PC-9 (cell line): ENCODE results near the gene CCDC3. TPM values are rescaled to one million over a fixed set of nuclear protein-coding genes. Genes with fewer than 3 reads are reported as not detected.

Source experiments
- BruUV-seq: library from RNA; stranded (reverse); fragments of 400-500 nt; replicated peaks from 2 replicates; lab custom pipeline; 2021; lab: Mats Ljungman, UMichigan
- CTCF ChIA-PET: fragments of 300-600 bp; sonication (Branson Sonifier 250); formaldehyde crosslinking; loops from one replicate; lab custom pipeline; 2022; ENCODE audit warnings: antibody characterized with exemption; lab: Charles Lee
- POLR2A ChIA-PET: fragments of 300-600 bp; sonication (Branson Sonifier 250); formaldehyde crosslinking; loops from one replicate; lab custom pipeline; 2022; ENCODE audit warnings: antibody characterized with exemption; ENCODE audit not compliant: unreplicated experiment; lab: Charles Lee
- DNase-seq, 2 experiments: peaks; one replicate each; pipeline versions ENCODE4 v3.0.0 to v3.0.0-alpha.2; 2015 to 2022; ENCODE audit warnings: mixed read lengths in 1 of 2
- H2AFZ ChIP-seq: fragments of 200-600 bp; sonication (generic); 2 replicates; pipeline ENCODE4 v1.8.1; 2017; ENCODE audit warnings: antibody characterized with exemption
- H3F3A ChIP-seq: fragments of 200-600 bp; sonication (generic); 2 replicates; pipeline ENCODE4 v1.8.1; 2017; ENCODE audit warnings: antibody characterized with exemption, mild to moderate bottlenecking, low read depth; ENCODE audit not compliant: insufficient read depth
- H3K27ac ChIP-seq: fragments of 200-600 bp; sonication (generic); 2 replicates; pipeline ENCODE4 v1.6.1; 2016; ENCODE audit warnings: mixed run types
- H3K27me3 ChIP-seq: fragments of 200-600 bp; sonication (generic); 2 replicates; pipeline ENCODE4 v1.6.1; 2016; ENCODE audit warnings: low read depth, mixed run types; ENCODE audit not compliant: insufficient read depth
- H3K36me3 ChIP-seq: fragments of 200-600 bp; sonication (generic); 2 replicates; pipeline ENCODE4 v1.6.1; 2016; ENCODE audit warnings: low read depth, mixed run types
- H3K4me1 ChIP-seq: fragments of 200-600 bp; sonication (generic); replicated peaks from 2 replicates; pipeline ENCODE4 v1.6.1; 2016; ENCODE audit warnings: mixed run types; ENCODE audit not compliant: insufficient read depth
- H3K4me2 ChIP-seq: fragments of 200-600 bp; sonication (generic); 2 replicates; pipeline ENCODE4 v1.6.1; 2017; ENCODE audit warnings: mixed run types
- H3K4me3 ChIP-seq: fragments of 200-600 bp; sonication (generic); 2 replicates; pipeline ENCODE4 v1.6.1; 2016; ENCODE audit warnings: mixed run types
- H3K79me2 ChIP-seq: fragments of 200-600 bp; sonication (generic); 2 replicates; pipeline ENCODE4 v1.6.1; 2017; ENCODE audit warnings: low read depth, mixed run types
- H3K9me2 ChIP-seq: fragments of 200-600 bp; sonication (generic); 2 replicates; pipeline ENCODE4 v1.8.1; 2017; ENCODE audit warnings: mild to moderate bottlenecking; ENCODE audit not compliant: insufficient read depth
- H3K9me3 ChIP-seq: fragments of 200-600 bp; sonication (generic); 2 replicates; pipeline ENCODE4 v1.8.1; 2016; ENCODE audit warnings: low read depth; ENCODE audit not compliant: insufficient read depth
- H4K20me1 ChIP-seq: fragments of 200-600 bp; sonication (generic); 2 replicates; pipeline ENCODE4 v1.8.1; 2017; ENCODE audit not compliant: insufficient read depth
- EZH2 ChIP-seq: fragments of 200-600 bp; sonication (generic); IDR thresholded peaks from 2 replicates; pipeline ENCODE4 v1.8.0; 2017; ENCODE audit warnings: antibody characterized with exemption, low read depth
- intact Hi-C: fragments of 100-400 bp; cut with micrococcal nuclease; formaldehyde crosslinking; loops from one replicate; pipeline ENCODE4 v1.10.0; 2022; ENCODE audit not compliant: unreplicated experiment
- total RNA-seq: library from RNA; stranded (reverse); gene quantifications from 2 replicates; pipeline ENCODE4 v1.2.3, GENCODE V29; 2021
- TF ChIP-seq, protein P1 (sequence below): fragments of 200-600 bp; sonication (generic); conservative IDR thresholded peaks from 2 replicates; pipeline ENCODE4 v1.6.1; 2017; ENCODE audit warnings: mixed run types, antibody characterized with exemption, mild to moderate bottlenecking, moderate library complexity

The CCDC3 gene
- total RNA-seq, 1 experiment from 2014 or later: not detected

DNA sequence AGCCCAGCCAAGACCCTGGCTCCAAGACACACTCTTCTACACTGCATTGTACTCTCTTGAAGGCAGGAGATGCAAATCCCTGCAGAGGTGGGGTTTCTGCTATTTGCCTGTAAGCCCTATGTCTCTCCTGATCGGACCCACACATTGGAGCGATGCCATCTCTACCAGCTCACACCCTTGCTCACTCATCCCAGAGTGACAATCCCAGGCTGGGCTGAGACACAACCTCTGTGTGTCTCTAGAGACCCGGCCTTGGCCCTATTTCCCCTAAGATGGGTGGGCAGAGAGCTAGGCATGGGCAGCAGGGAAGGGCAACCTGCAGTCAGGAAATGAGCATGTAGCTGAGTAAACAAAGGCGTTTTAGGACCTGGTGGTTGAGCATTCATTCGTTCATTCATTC is 25.6 kb downstream of the CCDC3 start:
- no peaks in the 10 kb centered on the region for H3K79me2 ChIP-seq
- intact Hi-C loops: no loop called here
- no peak overlapping the region for H3K4me2 ChIP-seq
- no TSS peak for BruUV-seq
- TF ChIP-seq EZH2: no peak
- TF ChIP-seq, protein P1, sequence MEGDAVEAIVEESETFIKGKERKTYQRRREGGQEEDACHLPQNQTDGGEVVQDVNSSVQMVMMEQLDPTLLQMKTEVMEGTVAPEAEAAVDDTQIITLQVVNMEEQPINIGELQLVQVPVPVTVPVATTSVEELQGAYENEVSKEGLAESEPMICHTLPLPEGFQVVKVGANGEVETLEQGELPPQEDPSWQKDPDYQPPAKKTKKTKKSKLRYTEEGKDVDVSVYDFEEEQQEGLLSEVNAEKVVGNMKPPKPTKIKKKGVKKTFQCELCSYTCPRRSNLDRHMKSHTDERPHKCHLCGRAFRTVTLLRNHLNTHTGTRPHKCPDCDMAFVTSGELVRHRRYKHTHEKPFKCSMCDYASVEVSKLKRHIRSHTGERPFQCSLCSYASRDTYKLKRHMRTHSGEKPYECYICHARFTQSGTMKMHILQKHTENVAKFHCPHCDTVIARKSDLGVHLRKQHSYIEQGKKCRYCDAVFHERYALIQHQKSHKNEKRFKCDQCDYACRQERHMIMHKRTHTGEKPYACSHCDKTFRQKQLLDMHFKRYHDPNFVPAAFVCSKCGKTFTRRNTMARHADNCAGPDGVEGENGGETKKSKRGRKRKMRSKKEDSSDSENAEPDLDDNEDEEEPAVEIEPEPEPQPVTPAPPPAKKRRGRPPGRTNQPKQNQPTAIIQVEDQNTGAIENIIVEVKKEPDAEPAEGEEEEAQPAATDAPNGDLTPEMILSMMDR: no peak
- H3K4me3 ChIP-seq: no peak overlapping the region
- no peaks in the 10 kb centered on the region for H4K20me1 ChIP-seq
- H3K4me1 ChIP-seq: no peaks in the 10 kb centered on the region
- no peaks in the 10 kb centered on the region for H3F3A ChIP-seq
- ChIA-PET CTCF (no interaction called here), POLR2A (no interaction called here)
- peaks cover 18% of the 10 kb centered on the region for H3K27me3 ChIP-seq
- H3K27ac ChIP-seq: no peak overlapping the region
- H2AFZ ChIP-seq: no peak overlapping the region
- H3K9me3 ChIP-seq: no peaks in the 10 kb centered on the region
- H3K9me2 ChIP-seq: no peaks in the 10 kb centered on the region
- H3K36me3 ChIP-seq: no peaks in the 10 kb centered on the region
- no peak for DNase-seq

DNA sequence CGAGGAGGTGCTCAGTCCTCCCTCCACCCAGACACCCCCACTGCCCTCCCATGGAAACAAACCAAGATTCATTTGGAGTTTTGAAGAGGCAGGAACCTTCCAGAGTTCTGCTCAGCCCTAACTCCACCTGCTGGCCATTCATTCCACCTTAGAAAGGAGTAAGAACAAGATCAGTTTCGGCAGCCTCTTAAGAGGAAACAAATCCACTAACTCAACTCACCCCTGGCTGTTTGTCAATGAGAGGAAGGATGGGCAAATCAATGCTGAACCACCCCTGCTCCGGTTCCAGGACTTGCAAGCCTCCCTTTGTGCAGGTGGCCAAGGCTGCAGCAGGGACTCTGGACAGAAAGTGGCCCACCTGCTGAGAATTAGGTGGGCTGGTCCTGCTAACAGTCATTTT is 26.2 kb downstream of the CCDC3 start:
- no peaks in the 10 kb centered on the region for H3K9me3 ChIP-seq
- intact Hi-C loops: no loop called here
- H3K27me3 ChIP-seq: peaks cover 18% of the 10 kb centered on the region
- H3K27ac ChIP-seq: no peak overlapping the region
- no peaks in the 10 kb centered on the region for H3F3A ChIP-seq
- H3K4me2 ChIP-seq: no peak overlapping the region
- no peak for DNase-seq
- no peaks in the 10 kb centered on the region for H3K79me2 ChIP-seq
- H2AFZ ChIP-seq: no peak overlapping the region
- no peaks in the 10 kb centered on the region for H3K4me1 ChIP-seq
- POLR2A ChIA-PET: no interaction called here
- BruUV-seq: no TSS peak
- no peaks in the 10 kb centered on the region for H4K20me1 ChIP-seq
- H3K36me3 ChIP-seq: no peaks in the 10 kb centered on the region
- TF ChIP-seq, protein P1: peak; percentile 45; the same call in 1 of the 2 replicates
- no peak for TF ChIP-seq EZH2
- no peaks in the 10 kb centered on the region for H3K9me2 ChIP-seq
- H3K4me3 ChIP-seq: no peak overlapping the region
- CTCF ChIA-PET: no interaction called here

DNA sequence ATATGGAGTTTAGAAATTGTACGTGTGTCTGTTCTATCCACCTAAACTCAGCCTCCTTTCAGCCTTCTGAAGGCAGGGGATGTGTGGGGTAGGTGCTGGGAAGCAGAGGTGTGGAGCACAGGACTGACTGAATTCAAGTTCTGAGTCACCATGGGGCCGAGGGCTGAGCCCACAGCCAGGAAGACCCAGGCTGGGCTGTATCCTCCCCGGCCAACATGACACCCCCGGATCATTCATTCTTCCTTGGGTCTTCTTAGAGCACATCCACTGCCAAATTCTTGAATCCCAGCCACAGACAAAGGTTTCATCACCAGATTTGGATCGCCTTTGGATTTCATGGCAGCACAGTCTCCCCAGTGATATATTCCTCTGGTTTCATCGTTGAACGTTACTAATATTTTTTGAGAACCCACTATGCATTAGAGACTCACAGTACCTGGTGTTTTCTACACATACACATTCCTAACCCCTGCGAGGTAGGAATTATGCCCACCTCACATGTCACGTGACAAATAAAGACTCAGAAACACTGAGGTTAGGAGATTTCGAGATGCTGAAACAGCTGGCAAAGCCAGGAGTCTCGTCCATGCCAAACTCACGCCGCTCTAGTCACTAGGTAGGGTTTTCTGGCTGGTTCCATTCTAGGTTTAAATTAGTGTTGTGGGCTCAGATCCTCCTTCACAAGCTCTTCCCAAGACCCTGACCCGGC is 26.9 kb downstream of the CCDC3 start:
- no peak overlapping the region for H2AFZ ChIP-seq
- no TSS peak for BruUV-seq
- ChIA-PET POLR2A (no interaction called here), CTCF (no interaction called here)
- no peak overlapping the region for H3K27ac ChIP-seq
- no peaks in the 10 kb centered on the region for H3K9me3 ChIP-seq
- no peak overlapping the region for H3K4me3 ChIP-seq
- no peaks in the 10 kb centered on the region for H3K79me2 ChIP-seq
- intact Hi-C loops: no loop called here
- no peaks in the 10 kb centered on the region for H4K20me1 ChIP-seq
- TF ChIP-seq, protein P1: no peak
- no peak for TF ChIP-seq EZH2
- H3K36me3 ChIP-seq: no peaks in the 10 kb centered on the region
- no peaks in the 10 kb centered on the region for H3K4me1 ChIP-seq
- H3K4me2 ChIP-seq: no peak overlapping the region
- H3F3A ChIP-seq: no peaks in the 10 kb centered on the region
- no peaks in the 10 kb centered on the region for H3K9me2 ChIP-seq
- DNase-seq: no peak
- peaks cover 18% of the 10 kb centered on the region for H3K27me3 ChIP-seq
